Medulla oblongata (tissue), 1 donor: Measurements from ENCODE around the gene MARVELD1.

Experiments used
- DNase-seq: peaks from one replicate; pipeline ENCODE4 v3.0.0-alpha.2; 2015; ENCODE audit errors: extremely low spot score

Gene MARVELD1

GRCh38 chr10:97755718-97756117, 42.2 kb downstream of the MARVELD1 start:
- DNase-seq: no peak

- no peak for DNase-seq
Observed at GRCh38 chr10:97757471-97757870, 43.9 kb downstream of the MARVELD1 start.

- DNase-seq: peak; percentile 81
Observed at GRCh38 chr10:97759158-97759887, 45.8 kb downstream of the MARVELD1 start.

- DNase-seq: no peak
Observed at GRCh38 chr10:97759946-97760345, 46.4 kb downstream of the MARVELD1 start.

- peak; percentile 21 for DNase-seq
Observed at GRCh38 chr10:97760461-97761257, 47.1 kb downstream of the MARVELD1 start.

- DNase-seq: no peak
Observed at GRCh38 chr10:97761331-97761865, 47.9 kb downstream of the MARVELD1 start.

- DNase-seq: no peak
Observed at GRCh38 chr10:97762056-97762455, 48.5 kb downstream of the MARVELD1 start.

- peak; percentile 13 for DNase-seq
Observed at GRCh38 chr10:97762816-97763215, 49.3 kb downstream of the MARVELD1 start.

GRCh38 chr10:97763411-97763810, 49.9 kb downstream of the MARVELD1 start:
- DNase-seq: no peak

GRCh38 chr10:97763947-97764346, 50.4 kb downstream of the MARVELD1 start:
- no peak for DNase-seq

- no peak for DNase-seq
Observed at GRCh38 chr10:97764519-97764931, 51.0 kb downstream of the MARVELD1 start.

- DNase-seq: no peak
Observed at GRCh38 chr10:97765201-97765600, 51.7 kb downstream of the MARVELD1 start.

GRCh38 chr10:97766106-97766810, 52.7 kb downstream of the MARVELD1 start:
- DNase-seq: no peak

GRCh38 chr10:97766996-97767924, 53.7 kb downstream of the MARVELD1 start:
- no peak for DNase-seq
